HG03565 (cell line): ENCODE results near the gene GRN.
"Not testable (repeated sequence)": the region's sequence is repeated elsewhere in the genome, so short reads cannot be mapped to it uniquely, and the experiment has no call there.

ENCODE experiments used
- ATAC-seq: cut with Tn5 transposase; IDR thresholded peaks from one replicate; pipeline ENCODE4 v1.9.1; 2021; ENCODE audit warnings: mild to moderate bottlenecking, moderate library complexity; ENCODE audit not compliant: unreplicated experiment

The GRN gene

DNA sequence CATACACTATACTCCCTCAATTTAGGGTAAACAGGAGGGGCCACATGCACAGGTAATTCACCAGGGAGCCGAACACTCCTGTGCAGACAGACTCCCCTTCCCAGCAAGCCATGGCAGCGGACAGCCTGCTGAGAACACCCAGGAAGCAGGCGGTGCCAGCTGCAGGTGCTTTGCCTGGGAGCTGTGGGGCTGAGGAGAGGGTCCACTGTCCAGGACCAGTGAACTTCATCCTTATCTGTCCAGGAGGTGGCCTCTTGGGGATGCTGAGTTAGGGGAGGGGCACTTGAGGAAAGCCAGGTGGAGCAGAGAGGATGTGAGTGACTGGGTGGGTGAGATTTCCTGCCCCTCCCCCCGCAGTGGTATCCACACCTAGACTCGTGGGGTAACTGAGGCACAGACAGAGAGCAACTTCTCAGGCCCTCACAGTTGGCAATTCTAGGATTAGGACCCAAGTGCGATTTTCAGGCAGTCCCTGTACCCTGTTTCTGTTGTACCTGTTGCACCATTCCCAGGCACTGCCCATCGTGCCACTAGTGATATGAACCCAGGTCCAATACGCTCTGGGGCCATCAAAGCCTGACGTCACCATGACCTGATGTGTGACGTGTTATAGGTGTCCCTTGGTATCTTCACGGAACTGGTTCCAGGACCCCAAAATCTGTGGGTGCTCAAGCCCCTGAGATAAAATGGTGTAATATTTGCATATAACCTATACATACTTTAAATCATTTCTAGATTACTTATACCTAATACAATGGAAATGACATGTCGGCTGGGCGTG lies 1.2 kb downstream of the GRN start:
- no peak for ATAC-seq

GRCh38 chr17:44347206-44348055 lies 2.3 kb downstream of the GRN start:
- ATAC-seq = not testable (repeated sequence)

- peak; percentile 29 for ATAC-seq
These were observed 3.3 kb downstream of the GRN start for GRCh38 chr17:44348234-44348987.

DNA sequence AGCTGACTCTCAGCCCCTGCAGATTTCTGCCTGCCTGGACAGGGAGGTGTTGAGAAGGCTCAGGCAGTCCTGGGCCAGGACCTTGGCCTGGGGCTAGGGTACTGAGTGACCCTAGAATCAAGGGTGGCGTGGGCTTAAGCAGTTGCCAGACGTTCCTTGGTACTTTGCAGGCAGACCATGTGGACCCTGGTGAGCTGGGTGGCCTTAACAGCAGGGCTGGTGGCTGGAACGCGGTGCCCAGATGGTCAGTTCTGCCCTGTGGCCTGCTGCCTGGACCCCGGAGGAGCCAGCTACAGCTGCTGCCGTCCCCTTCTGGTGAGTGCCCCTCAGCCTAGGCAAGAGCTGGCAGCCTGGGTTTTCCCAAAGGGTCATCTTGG lies 3.9 kb downstream of the GRN start:
- peak; percentile 0 for ATAC-seq

DNA sequence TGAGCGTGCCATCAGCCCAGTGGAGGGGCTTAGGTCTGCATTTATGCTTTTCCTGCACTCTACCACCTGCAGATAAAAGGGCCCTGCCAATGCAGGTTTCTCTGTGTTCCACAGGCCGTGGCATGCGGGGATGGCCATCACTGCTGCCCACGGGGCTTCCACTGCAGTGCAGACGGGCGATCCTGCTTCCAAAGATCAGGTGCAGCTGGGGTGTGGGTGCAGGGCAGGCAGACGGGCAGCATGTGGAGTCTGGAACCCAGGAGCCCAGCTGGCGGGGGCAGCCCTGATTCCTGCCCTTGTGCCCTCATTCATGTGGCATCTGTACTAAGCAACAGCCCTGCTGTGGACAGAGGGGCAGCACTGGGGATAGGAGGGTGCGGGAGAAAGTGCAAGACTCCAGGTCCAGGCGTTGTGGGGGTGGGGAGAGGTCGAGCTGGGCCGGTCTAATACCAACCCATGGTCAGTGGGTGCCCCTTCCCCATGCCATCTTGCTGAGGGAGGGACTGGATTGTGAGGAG lies 4.5 kb downstream of the GRN start:
- ATAC-seq = no peak

DNA sequence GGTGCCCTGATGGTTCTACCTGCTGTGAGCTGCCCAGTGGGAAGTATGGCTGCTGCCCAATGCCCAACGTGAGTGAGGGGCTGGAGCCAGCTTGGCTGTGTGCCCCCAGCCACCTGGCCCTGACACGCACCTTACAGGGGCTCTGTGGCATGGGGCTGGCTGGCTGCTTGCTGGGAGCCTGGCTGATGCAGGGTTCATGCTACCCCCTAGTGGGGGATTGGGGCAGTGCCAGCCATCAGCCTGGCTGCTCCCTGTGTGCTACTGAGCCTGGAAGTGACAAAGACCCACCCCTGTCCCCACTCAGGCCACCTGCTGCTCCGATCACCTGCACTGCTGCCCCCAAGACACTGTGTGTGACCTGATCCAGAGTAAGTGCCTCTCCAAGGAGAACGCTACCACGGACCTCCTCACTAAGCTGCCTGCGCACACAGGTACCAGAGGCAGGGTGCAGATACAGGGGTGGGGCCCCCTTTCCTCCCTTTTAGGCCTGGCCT lies 5.7 kb downstream of the GRN start:
- no peak for ATAC-seq

- ATAC-seq = no peak
These were observed 6.4 kb downstream of the GRN start for GRCh38 chr17:44351464-44351863.

GRCh38 chr17:44351961-44352827 lies 7.1 kb downstream of the GRN start:
- ATAC-seq = no peak

- ATAC-seq = no peak
These were observed 7.9 kb downstream of the GRN start for GRCh38 chr17:44352828-44353671.

DNA sequence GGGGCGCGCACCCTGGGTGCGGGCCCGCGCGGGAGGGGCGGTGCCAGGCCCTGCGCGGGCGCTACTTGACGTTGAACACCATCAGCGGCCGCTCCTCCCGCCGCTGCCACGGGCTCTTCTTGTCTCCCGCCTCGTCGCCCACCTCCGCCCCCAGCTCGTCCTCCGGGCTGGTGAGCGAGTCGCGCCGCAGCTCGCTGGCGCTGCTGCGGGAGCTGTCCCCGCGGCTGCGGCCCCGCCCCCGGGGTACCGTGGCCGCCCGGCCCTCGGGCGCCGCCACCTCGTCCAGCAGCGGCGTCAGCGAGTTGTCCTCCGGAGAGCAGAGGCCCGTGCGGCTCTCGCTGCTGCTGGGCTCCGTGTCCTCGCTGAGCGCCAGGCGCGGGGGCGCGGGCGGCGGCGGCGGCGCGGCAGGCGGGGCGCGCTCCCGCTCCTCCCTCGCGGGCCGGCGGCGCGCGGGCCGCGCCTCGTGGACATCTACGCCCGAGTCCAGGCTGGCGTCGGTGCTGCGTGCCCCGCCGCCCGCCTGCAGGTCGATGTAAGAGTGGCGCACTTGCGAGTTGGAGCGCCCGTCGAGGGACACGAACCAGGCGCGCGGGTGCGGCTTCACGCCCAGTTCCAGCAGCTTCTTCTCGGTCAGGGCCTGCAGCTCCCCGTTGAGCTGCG lies 8.7 kb downstream of the GRN start:
- no peak for ATAC-seq

DNA sequence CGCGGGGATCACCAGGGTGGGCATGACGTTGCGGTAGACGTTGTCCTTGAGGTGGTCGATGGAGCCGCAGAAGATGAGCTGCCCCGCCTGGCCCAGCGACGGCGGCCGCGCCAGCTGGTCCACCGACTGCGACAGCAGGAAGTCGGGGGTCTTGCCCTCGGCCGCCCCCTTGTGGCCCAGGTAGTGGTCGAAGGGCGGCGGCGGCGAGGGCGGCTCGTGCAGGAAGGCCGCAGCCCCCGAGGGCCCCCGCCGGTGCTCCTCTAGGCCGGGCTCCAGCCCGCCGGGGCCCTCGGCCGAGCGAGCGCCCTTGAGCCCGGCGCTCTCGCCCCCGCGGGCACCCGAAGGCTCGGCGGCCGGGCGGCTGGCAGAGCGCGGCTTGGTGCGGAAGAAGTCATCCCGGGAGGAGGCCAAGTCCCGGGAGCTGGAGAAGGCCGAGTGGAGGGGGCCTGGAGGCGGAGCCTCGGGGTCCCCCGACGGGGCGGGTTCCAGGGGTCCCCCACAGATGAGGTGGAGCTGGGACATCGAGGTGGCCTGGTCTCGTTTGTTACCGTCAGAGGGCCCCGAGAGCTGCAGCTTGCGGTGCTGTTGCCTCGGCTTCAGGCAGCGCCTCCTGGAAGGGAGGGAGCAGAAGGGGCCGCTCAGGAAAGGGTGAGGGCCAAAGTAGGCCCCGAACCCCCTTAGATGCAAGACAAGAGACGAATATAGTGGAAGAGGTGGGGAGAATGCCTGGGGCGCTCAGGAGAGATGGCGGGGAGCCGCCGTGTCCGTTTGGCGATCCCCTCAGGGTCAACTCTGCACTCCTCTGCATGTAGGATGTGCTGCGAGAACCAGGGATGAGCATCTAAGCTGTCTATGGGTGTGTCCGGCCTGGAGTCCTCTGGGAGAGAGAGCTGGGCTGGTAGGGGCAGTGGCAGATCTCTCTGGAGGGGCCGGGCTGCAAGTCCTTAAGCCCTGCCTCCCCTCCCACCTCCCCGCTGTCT lies 9.8 kb downstream of the GRN start:
- no peak for ATAC-seq

DNA sequence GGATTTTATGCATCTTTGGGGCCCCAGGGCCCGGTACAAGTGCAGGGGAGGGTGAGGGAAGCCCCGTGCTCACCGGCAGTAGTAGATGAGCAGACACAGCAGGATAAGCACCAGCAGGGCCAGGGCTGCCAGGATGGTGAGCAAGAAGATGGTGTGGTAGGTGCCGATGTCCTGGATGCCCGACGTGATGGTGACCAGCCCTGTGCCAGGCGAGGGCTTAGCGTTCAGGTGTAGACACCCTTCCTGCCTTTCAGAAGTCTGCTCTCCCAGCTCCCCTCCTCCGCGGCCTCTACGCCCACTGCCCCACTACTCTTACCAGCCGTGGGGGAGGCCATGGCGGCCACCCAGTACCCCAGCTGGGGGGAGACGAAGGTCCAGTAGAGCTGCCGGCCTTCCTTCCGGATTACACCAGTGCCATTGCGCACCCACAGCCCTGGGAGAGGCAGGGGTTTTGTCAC lies 10.6 kb downstream of the GRN start:
- no peak for ATAC-seq

GRCh38 chr17:44356241-44356640 lies 11.1 kb downstream of the GRN start:
- no peak for ATAC-seq

GRCh38 chr17:44358066-44358465 lies 13.0 kb downstream of the GRN start:
- no peak for ATAC-seq

GRCh38 chr17:44359006-44359405 lies 13.9 kb downstream of the GRN start:
- ATAC-seq = no peak

DNA sequence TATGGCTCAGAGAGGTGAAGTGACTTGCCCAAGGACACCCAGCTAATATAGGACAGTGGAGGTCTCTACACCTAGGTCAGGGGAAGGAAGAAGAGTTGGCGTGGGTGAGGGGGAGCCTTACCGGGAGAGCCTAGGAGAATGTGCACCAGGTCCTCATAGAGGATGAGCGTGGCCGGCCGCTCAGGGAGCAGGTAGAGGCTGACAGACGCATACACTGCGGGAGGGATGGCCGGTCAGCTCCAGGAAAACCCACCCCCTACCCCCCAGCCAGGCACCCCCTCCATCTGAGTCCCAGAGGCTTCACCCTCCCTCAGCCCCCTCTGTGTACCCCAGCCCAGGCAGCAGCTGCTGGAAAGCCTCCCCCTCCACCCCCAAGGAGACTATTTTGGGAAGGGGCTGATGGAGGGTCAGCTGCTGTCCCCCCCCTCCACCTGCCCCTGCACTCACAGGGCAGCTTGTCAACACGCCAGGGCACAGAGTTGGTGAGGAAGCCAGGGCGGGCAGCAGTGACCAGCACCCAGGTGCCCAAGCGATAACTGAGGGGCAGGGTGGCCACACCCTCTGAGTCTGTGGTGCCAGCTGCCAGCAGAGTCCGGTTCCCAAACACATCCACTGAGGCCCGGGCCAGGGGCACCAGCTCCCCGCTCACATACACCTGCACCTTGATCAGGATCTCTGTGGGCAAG lies 14.5 kb downstream of the GRN start:
- no peak for ATAC-seq

- ATAC-seq = no peak
These were observed 15.0 kb downstream of the GRN start for GRCh38 chr17:44360144-44360533.
